PC-9 (cell line): ENCODE data around the gene LRP1B.

Experiments
- EZH2 ChIP-seq: fragments of 200-600 bp; sonication (generic); IDR thresholded peaks from 2 replicates; pipeline ENCODE4 v1.8.0; 2017; ENCODE audit warnings: antibody characterized with exemption, low read depth
- TF ChIP-seq, protein P1 (sequence below): fragments of 200-600 bp; sonication (generic); conservative IDR thresholded peaks from 2 replicates; pipeline ENCODE4 v1.6.1; 2017; ENCODE audit warnings: mixed run types, antibody characterized with exemption, mild to moderate bottlenecking, moderate library complexity

DNA sequence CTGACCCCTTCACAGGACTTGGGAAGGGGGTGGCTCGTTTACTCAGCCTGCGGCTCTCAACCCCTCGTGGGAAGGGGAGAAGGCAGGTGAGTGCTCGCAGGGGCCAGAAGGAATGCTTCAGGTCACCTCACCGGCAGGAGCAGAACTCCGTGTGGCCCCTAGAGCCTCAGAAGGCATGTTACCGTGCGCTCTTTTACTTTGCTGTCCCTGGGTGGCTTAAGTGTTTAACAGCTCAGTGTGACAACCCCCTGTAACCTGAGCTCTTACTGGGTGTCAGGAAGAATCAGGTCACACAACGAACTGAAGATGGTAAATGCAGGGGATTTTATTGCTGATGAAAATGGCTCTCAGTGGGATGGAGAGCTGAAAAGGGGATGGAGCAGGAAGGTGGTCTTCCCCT is 1235.4 kb downstream of the LRP1B start:
- TF ChIP-seq, protein P1, sequence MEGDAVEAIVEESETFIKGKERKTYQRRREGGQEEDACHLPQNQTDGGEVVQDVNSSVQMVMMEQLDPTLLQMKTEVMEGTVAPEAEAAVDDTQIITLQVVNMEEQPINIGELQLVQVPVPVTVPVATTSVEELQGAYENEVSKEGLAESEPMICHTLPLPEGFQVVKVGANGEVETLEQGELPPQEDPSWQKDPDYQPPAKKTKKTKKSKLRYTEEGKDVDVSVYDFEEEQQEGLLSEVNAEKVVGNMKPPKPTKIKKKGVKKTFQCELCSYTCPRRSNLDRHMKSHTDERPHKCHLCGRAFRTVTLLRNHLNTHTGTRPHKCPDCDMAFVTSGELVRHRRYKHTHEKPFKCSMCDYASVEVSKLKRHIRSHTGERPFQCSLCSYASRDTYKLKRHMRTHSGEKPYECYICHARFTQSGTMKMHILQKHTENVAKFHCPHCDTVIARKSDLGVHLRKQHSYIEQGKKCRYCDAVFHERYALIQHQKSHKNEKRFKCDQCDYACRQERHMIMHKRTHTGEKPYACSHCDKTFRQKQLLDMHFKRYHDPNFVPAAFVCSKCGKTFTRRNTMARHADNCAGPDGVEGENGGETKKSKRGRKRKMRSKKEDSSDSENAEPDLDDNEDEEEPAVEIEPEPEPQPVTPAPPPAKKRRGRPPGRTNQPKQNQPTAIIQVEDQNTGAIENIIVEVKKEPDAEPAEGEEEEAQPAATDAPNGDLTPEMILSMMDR, result no peak
- no peak for TF ChIP-seq EZH2
